WTC11 (cell line): Measurements from ENCODE around the gene CAMSAP3. TPM values are rescaled to one million over a fixed set of nuclear protein-coding genes. Genes with fewer than 3 reads are reported as not detected.

ENCODE experiments used
- ATAC-seq: fragments of 200-7000 bp; cut with Tn5 transposase; 2 replicates; pipeline ENCODE4 v1.10.0; 2021; ENCODE audit warnings: mild to moderate bottlenecking, moderate library complexity
- CTCF ChIA-PET: fragments of 300-600 bp; sonication (Branson Sonifier 250); formaldehyde crosslinking; loops from one replicate; lab custom pipeline; 2021; ENCODE audit warnings: antibody characterized with exemption; lab: Charles Lee
- POLR2A ChIA-PET: fragments of 350-600 bp; sonication (Branson Sonifier 250); formaldehyde crosslinking; loops from one replicate; lab custom pipeline; 2021; ENCODE audit warnings: antibody characterized with exemption; lab: Charles Lee
- DNase-seq: peaks from one replicate; pipeline ENCODE4 v3.0.0; 2021; ENCODE audit warnings: low spot score
- H3K27ac Mint-ChIP-seq: 2 replicates; pipeline ENCODE4 v1.8.0; 2021; ENCODE audit warnings: mixed read lengths
- H3K27me3 Mint-ChIP-seq: 2 replicates; pipeline ENCODE4 v1.8.0; 2021; ENCODE audit warnings: low read depth, mild to moderate bottlenecking, moderate library complexity, mixed read lengths
- H3K36me3 Mint-ChIP-seq: 2 replicates; pipeline ENCODE4 v1.8.0; 2021; ENCODE audit warnings: mixed read lengths
- H3K4me1 Mint-ChIP-seq: 2 replicates; pipeline ENCODE4 v1.8.0; 2022; ENCODE audit warnings: mixed read lengths
- H3K4me3 Mint-ChIP-seq: 2 replicates; pipeline ENCODE4 v1.8.0; 2021; ENCODE audit warnings: mild to moderate bottlenecking, moderate library complexity, mixed read lengths
- H3K9me3 Mint-ChIP-seq: 2 replicates; pipeline ENCODE4 v1.8.0; 2021; ENCODE audit warnings: mixed read lengths
- AFF4 ChIP-seq: sonication (generic); formaldehyde crosslinking; IDR thresholded peaks from 2 replicates; pipeline ENCODE4 v1.8.1; 2023; ENCODE audit warnings: mild to moderate bottlenecking, missing genetic modification reagents, borderline replicate concordance
- AR ChIP-seq: fragments of 250-450 bp; sonication (Bioruptor Pico); IDR thresholded peaks from 2 replicates; pipeline ENCODE4 v1.9.0; 2021; ENCODE audit warnings: mild to moderate bottlenecking
- CBFB ChIP-seq: sonication (generic); formaldehyde crosslinking; IDR thresholded peaks from 2 replicates; pipeline ENCODE4 v1.8.1; 2022; ENCODE audit warnings: mild to moderate bottlenecking, low read depth, missing genetic modification reagents
- ELF4 ChIP-seq: sonication (generic); formaldehyde crosslinking; IDR thresholded peaks from 2 replicates; pipeline ENCODE4 v1.8.1; 2022; ENCODE audit warnings: low read depth, mild to moderate bottlenecking, moderate library complexity, missing genetic modification reagents
- FOXP1 ChIP-seq: sonication (generic); formaldehyde crosslinking; IDR thresholded peaks from 2 replicates; pipeline ENCODE4 v1.8.0; 2022; ENCODE audit warnings: missing genetic modification reagents, mild to moderate bottlenecking, moderate library complexity, borderline replicate concordance
- FOXP4 ChIP-seq: sonication (generic); formaldehyde crosslinking; IDR thresholded peaks from 2 replicates; pipeline ENCODE4 v1.8.0; 2022; ENCODE audit warnings: mild to moderate bottlenecking, missing genetic modification reagents
- GABPB1 ChIP-seq: sonication (generic); formaldehyde crosslinking; IDR thresholded peaks from 2 replicates; pipeline ENCODE4 v1.8.1; 2023; ENCODE audit warnings: mild to moderate bottlenecking, missing genetic modification reagents
- JAZF1 ChIP-seq: fragments of 250-450 bp; sonication (Bioruptor Pico); IDR thresholded peaks from 2 replicates; pipeline ENCODE4 v1.9.0; 2021; ENCODE audit warnings: moderate library complexity, mild to moderate bottlenecking, inconsistent platforms
- KAT7 ChIP-seq: sonication (generic); formaldehyde crosslinking; IDR thresholded peaks from 2 replicates; pipeline ENCODE4 v1.8.1; 2023; ENCODE audit warnings: missing genetic modification reagents, mild to moderate bottlenecking, borderline replicate concordance
- NFE2L1 ChIP-seq: sonication (generic); formaldehyde crosslinking; IDR thresholded peaks from 2 replicates; pipeline ENCODE4 v1.8.1; 2023; ENCODE audit warnings: missing genetic modification reagents
- TEAD4 ChIP-seq: sonication (generic); formaldehyde crosslinking; IDR thresholded peaks from 2 replicates; pipeline ENCODE4 v1.8.0; 2022; ENCODE audit warnings: mild to moderate bottlenecking, missing genetic modification reagents
- ZNF121 ChIP-seq: sonication (generic); formaldehyde crosslinking; IDR thresholded peaks from 2 replicates; pipeline ENCODE4 v1.8.0; 2023; ENCODE audit warnings: missing genetic modification reagents
- ZNF232 ChIP-seq: sonication (generic); formaldehyde crosslinking; IDR thresholded peaks from 2 replicates; pipeline ENCODE4 v1.8.0; 2022; ENCODE audit warnings: mild to moderate bottlenecking, missing genetic modification reagents
- ZNF396 ChIP-seq: fragments of 250-450 bp; sonication (Bioruptor Pico); IDR thresholded peaks from 2 replicates; pipeline ENCODE4 v1.8.0; 2021; ENCODE audit warnings: mild to moderate bottlenecking, moderate library complexity, borderline replicate concordance
- ZNF423 ChIP-seq: fragments of 250-450 bp; sonication (Bioruptor Pico); IDR thresholded peaks from 2 replicates; pipeline ENCODE4 v2.1.2; 2022; ENCODE audit warnings: mild to moderate bottlenecking, moderate library complexity
- total RNA-seq: library from RNA; stranded (reverse); gene quantifications from 3 replicates; pipeline ENCODE4 v1.2.3, GENCODE V29; 2021
- TF ChIP-seq, protein P1 (sequence below): sonication (generic); formaldehyde crosslinking; IDR thresholded peaks from 2 replicates; pipeline ENCODE4 v1.8.0; 2023; ENCODE audit warnings: mild to moderate bottlenecking, missing genetic modification reagents
- TF ChIP-seq, protein P2 (sequence below): fragments of 250-450 bp; sonication (Bioruptor Pico); IDR thresholded peaks from 2 replicates; pipeline ENCODE4 v1.9.0; 2021; ENCODE audit warnings: moderate library complexity, mild to moderate bottlenecking, inconsistent platforms, borderline replicate concordance

CAMSAP3 gene
- total RNA-seq, 1 experiment from 2014 or later: 27.8 TPM

GRCh38 chr19:7602240-7602934, 6.7 kb downstream of the CAMSAP3 start (continued):
- TF ChIP-seq FOXP4 (CRISPR knock-in tag): no peak
- TF ChIP-seq ELF4 (CRISPR knock-in tag): no peak
- TF ChIP-seq KAT7 (CRISPR knock-in tag): no peak

DNA sequence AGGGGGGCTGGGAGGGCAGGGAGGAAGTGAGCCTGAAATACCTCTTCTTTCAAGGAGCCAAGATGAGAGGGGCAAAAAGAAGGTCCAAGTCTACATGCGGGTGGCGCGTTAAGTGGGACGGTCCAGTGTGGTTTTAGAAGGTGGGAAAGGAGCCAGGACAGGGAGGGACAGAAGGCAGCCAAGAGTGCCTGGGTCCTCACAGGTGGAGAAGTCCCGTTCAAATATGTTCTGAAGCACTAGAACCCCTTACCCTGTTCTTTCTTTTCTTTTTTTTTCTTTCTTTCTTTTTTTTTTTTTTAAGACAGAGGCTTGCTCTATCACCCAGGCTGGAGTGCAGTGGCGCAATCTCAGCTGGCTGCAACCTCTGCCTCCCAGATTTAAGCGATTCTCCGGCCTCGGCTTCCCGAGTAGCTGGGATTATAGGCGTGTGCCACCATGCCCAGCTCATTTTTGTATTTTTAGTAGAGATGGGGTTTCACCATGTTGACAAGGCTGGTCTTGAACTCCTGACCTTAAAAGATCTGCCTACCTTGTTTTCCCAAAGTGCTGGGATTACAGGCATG, 7.4 kb downstream of the CAMSAP3 start:
- peaks cover 12% of the 10 kb centered on the region for H3K4me1 Mint-ChIP-seq
- no peaks in the 10 kb centered on the region for H3K27me3 Mint-ChIP-seq
- POLR2A ChIA-PET: no interaction called here
- peaks cover 3% of the 10 kb centered on the region; the same call in 1 of the 2 replicates for H3K36me3 Mint-ChIP-seq
- no peak for DNase-seq
- CTCF ChIA-PET: interaction anchor here (0.6 to 5.3 kb wide), 3 partner anchors 35 to 383 kb away, joined by 3 to 87 read pairs (median 4); no protein-coding TSS in a partner anchor
- TF ChIP-seq ZNF396: no peak
- TF ChIP-seq JAZF1: no peak
- no peak for TF ChIP-seq GABPB1 (CRISPR knock-in tag)
- TF ChIP-seq AFF4 (CRISPR knock-in tag): no peak
- no peak for TF ChIP-seq FOXP1 (CRISPR knock-in tag)
- no peak for TF ChIP-seq CBFB
- TF ChIP-seq ZNF121 (CRISPR knock-in tag): no peak
- TF ChIP-seq, protein P1, sequence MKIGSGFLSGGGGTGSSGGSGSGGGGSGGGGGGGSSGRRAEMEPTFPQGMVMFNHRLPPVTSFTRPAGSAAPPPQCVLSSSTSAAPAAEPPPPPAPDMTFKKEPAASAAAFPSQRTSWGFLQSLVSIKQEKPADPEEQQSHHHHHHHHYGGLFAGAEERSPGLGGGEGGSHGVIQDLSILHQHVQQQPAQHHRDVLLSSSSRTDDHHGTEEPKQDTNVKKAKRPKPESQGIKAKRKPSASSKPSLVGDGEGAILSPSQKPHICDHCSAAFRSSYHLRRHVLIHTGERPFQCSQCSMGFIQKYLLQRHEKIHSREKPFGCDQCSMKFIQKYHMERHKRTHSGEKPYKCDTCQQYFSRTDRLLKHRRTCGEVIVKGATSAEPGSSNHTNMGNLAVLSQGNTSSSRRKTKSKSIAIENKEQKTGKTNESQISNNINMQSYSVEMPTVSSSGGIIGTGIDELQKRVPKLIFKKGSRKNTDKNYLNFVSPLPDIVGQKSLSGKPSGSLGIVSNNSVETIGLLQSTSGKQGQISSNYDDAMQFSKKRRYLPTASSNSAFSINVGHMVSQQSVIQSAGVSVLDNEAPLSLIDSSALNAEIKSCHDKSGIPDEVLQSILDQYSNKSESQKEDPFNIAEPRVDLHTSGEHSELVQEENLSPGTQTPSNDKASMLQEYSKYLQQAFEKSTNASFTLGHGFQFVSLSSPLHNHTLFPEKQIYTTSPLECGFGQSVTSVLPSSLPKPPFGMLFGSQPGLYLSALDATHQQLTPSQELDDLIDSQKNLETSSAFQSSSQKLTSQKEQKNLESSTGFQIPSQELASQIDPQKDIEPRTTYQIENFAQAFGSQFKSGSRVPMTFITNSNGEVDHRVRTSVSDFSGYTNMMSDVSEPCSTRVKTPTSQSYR (CRISPR knock-in tag): no peak
- no peak for TF ChIP-seq ZNF232 (CRISPR knock-in tag)
- no peak for TF ChIP-seq AR (CRISPR knock-in tag)
- no peak for TF ChIP-seq ZNF423 (CRISPR knock-in tag)
- no peak for TF ChIP-seq NFE2L1 (CRISPR knock-in tag)
- TF ChIP-seq, protein P2, sequence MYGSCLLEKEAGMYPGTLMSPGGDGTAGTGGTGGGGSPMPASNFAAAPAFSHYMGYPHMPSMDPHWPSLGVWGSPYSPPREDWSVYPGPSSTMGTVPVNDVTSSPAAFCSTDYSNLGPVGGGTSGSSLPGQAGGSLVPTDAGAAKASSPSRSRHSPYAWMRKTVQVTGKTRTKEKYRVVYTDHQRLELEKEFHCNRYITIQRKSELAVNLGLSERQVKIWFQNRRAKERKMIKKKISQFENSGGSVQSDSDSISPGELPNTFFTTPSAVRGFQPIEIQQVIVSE (CRISPR knock-in tag): no peak
- no peak for TF ChIP-seq TEAD4
- ATAC-seq: no peak
- no peak overlapping the region for H3K4me3 Mint-ChIP-seq
- H3K9me3 Mint-ChIP-seq: no peaks in the 10 kb centered on the region
- H3K27ac Mint-ChIP-seq: no peak overlapping the region
